Measurements from ENCODE around the gene PLEKHM3. TPM values are rescaled to one million over a fixed set of nuclear protein-coding genes. Genes with fewer than 3 reads are reported as not detected.

Gene PLEKHM3
- total and polyA plus RNA-seq, 2 experiments from 2014 or later: 3.9 to 8.8 TPM

DNA sequence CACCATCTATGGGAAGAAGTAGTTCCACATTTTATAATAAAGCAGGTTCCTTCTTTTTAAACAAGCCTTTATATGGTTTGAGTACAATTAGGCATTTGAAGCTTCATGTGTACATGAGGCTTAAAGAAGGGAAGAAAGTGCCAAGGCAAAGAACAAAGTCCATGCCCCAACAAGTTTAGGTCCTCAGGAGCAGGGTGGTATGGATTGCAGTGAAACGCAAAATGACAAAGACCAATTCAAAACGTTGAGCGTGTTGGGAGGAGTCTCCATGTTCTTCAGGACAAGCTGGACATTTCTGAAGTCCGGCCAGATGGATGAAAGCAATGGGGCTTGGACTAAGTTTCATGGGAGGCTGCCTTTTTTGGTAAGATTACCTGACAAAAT is 176.8 kb downstream of the PLEKHM3 start:
- H3K36me3 Mint-ChIP-seq (ENCODE audit: low read depth): no peaks in the 10 kb centered on the region; the same call in 2 of the 3 replicates
- H3K4me3 Mint-ChIP-seq: no peak overlapping the region
- TF ChIP-seq EZH2phosphoT487 (IDR thresholded peaks at IDR 0.05; ENCODE audit: unreplicated experiment): no peak
- TF ChIP-seq, protein P1, sequence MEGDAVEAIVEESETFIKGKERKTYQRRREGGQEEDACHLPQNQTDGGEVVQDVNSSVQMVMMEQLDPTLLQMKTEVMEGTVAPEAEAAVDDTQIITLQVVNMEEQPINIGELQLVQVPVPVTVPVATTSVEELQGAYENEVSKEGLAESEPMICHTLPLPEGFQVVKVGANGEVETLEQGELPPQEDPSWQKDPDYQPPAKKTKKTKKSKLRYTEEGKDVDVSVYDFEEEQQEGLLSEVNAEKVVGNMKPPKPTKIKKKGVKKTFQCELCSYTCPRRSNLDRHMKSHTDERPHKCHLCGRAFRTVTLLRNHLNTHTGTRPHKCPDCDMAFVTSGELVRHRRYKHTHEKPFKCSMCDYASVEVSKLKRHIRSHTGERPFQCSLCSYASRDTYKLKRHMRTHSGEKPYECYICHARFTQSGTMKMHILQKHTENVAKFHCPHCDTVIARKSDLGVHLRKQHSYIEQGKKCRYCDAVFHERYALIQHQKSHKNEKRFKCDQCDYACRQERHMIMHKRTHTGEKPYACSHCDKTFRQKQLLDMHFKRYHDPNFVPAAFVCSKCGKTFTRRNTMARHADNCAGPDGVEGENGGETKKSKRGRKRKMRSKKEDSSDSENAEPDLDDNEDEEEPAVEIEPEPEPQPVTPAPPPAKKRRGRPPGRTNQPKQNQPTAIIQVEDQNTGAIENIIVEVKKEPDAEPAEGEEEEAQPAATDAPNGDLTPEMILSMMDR (conservative IDR thresholded peaks at IDR 0.05; ENCODE audit: low read depth in 2 of 2): no peak
- TF ChIP-seq POLR2AphosphoS5 (IDR thresholded peaks at IDR 0.05; ENCODE audit: low read depth): no peak
- TF ChIP-seq, protein P2, sequence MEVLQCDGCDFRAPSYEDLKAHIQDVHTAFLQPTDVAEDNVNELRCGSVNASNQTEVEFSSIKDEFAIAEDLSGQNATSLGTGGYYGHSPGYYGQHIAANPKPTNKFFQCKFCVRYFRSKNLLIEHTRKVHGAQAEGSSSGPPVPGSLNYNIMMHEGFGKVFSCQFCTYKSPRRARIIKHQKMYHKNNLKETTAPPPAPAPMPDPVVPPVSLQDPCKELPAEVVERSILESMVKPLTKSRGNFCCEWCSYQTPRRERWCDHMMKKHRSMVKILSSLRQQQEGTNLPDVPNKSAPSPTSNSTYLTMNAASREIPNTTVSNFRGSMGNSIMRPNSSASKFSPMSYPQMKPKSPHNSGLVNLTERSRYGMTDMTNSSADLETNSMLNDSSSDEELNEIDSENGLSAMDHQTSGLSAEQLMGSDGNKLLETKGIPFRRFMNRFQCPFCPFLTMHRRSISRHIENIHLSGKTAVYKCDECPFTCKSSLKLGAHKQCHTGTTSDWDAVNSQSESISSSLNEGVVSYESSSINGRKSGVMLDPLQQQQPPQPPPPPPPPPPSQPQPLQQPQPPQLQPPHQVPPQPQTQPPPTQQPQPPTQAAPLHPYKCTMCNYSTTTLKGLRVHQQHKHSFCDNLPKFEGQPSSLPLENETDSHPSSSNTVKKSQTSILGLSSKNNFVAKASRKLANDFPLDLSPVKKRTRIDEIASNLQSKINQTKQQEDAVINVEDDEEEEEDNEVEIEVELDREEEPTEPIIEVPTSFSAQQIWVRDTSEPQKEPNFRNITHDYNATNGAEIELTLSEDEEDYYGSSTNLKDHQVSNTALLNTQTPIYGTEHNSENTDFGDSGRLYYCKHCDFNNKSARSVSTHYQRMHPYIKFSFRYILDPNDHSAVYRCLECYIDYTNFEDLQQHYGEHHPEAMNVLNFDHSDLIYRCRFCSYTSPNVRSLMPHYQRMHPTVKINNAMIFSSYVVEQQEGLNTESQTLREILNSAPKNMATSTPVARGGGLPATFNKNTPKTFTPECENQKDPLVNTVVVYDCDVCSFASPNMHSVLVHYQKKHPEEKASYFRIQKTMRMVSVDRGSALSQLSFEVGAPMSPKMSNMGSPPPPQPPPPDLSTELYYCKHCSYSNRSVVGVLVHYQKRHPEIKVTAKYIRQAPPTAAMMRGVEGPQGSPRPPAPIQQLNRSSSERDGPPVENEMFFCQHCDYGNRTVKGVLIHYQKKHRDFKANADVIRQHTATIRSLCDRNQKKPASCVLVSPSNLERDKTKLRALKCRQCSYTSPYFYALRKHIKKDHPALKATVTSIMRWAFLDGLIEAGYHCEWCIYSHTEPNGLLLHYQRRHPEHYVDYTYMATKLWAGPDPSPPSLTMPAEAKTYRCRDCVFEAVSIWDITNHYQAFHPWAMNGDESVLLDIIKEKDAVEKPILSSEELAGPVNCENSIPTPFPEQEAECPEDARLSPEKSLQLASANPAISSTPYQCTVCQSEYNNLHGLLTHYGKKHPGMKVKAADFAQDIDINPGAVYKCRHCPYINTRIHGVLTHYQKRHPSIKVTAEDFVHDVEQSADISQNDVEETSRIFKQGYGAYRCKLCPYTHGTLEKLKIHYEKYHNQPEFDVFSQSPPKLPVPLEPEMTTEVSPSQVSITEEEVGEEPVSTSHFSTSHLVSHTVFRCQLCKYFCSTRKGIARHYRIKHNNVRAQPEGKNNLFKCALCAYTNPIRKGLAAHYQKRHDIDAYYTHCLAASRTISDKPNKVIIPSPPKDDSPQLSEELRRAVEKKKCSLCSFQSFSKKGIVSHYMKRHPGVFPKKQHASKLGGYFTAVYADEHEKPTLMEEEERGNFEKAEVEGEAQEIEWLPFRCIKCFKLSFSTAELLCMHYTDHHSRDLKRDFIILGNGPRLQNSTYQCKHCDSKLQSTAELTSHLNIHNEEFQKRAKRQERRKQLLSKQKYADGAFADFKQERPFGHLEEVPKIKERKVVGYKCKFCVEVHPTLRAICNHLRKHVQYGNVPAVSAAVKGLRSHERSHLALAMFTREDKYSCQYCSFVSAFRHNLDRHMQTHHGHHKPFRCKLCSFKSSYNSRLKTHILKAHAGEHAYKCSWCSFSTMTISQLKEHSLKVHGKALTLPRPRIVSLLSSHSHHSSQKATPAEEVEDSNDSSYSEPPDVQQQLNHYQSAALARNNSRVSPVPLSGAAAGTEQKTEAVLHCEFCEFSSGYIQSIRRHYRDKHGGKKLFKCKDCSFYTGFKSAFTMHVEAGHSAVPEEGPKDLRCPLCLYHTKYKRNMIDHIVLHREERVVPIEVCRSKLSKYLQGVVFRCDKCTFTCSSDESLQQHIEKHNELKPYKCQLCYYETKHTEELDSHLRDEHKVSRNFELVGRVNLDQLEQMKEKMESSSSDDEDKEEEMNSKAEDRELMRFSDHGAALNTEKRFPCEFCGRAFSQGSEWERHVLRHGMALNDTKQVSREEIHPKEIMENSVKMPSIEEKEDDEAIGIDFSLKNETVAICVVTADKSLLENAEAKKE (CRISPR knock-in tag; IDR thresholded peaks at IDR 0.05): no peak
- TF ChIP-seq EZH2 (IDR thresholded peaks at IDR 0.05; ENCODE audit: low read depth, unreplicated experiment): no peak
- TF ChIP-seq ETS1 (IDR thresholded peaks at IDR 0.05): no peak
- no peak for TF ChIP-seq ZNF331 (CRISPR knock-in tag; IDR thresholded peaks at IDR 0.05; ENCODE audit: low read depth)
- TF ChIP-seq STAT1 (IDR thresholded peaks at IDR 0.05; ENCODE audit: unreplicated experiment): no peak
- TF ChIP-seq, protein P3, sequence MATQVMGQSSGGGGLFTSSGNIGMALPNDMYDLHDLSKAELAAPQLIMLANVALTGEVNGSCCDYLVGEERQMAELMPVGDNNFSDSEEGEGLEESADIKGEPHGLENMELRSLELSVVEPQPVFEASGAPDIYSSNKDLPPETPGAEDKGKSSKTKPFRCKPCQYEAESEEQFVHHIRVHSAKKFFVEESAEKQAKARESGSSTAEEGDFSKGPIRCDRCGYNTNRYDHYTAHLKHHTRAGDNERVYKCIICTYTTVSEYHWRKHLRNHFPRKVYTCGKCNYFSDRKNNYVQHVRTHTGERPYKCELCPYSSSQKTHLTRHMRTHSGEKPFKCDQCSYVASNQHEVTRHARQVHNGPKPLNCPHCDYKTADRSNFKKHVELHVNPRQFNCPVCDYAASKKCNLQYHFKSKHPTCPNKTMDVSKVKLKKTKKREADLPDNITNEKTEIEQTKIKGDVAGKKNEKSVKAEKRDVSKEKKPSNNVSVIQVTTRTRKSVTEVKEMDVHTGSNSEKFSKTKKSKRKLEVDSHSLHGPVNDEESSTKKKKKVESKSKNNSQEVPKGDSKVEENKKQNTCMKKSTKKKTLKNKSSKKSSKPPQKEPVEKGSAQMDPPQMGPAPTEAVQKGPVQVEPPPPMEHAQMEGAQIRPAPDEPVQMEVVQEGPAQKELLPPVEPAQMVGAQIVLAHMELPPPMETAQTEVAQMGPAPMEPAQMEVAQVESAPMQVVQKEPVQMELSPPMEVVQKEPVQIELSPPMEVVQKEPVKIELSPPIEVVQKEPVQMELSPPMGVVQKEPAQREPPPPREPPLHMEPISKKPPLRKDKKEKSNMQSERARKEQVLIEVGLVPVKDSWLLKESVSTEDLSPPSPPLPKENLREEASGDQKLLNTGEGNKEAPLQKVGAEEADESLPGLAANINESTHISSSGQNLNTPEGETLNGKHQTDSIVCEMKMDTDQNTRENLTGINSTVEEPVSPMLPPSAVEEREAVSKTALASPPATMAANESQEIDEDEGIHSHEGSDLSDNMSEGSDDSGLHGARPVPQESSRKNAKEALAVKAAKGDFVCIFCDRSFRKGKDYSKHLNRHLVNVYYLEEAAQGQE (IDR thresholded peaks at IDR 0.05; ENCODE audit: unreplicated experiment): no peak
- TF ChIP-seq NANOG (IDR thresholded peaks at IDR 0.05; ENCODE audit: borderline replicate concordance): no peak
- Histone ChIP-seq H4K20me1 (replicated peaks; ENCODE audit: insufficient read depth) (no peaks in the 10 kb centered on the region), H3F3A (replicated peaks; ENCODE audit: low read depth) (peaks cover 5% of the 10 kb centered on the region; the same call in 1 of the 2 replicates), H3K4me1 (ENCODE audit: insufficient read depth) (peaks cover 14% of the 10 kb centered on the region; the same call in 1 of the 2 replicates), H3K79me2 (replicated peaks; ENCODE audit: insufficient read depth) (no peaks in the 10 kb centered on the region), H3K27ac (ENCODE audit: low read depth) (no peak overlapping the region), H3K27me3 (ENCODE audit: insufficient read depth) (no peaks in the 10 kb centered on the region), H3K4me3 (no peak overlapping the region), H3K4me2 (no peak overlapping the region), H3K36me3 (ENCODE audit: insufficient read depth) (no peaks in the 10 kb centered on the region), H3K9me2 (ENCODE audit: insufficient read depth) (no peaks in the 10 kb centered on the region), H2AFZ (no peak overlapping the region)
- H3K27me3 Mint-ChIP-seq (ENCODE audit: insufficient read depth, low read depth, poor library complexity): peaks cover 2% of the 10 kb centered on the region
- H3K4me1 Mint-ChIP-seq: peaks cover 23% of the 10 kb centered on the region
- H3K9me3 Mint-ChIP-seq: no peaks in the 10 kb centered on the region
- no peak for DNase-seq (ENCODE audit: low spot score)
- ATAC-seq: no peak
- no peak overlapping the region for H3K27ac Mint-ChIP-seq

Measured in GM23338 (cell line).